Measurements from ENCODE around the gene THSD4.
"Not testable (repeated sequence)": the region's sequence is repeated elsewhere in the genome, so short reads cannot be mapped to it uniquely, and the experiment has no call there.

Gene THSD4

GRCh38 chr15:71261418-71261817 lies 146.1 kb downstream of the THSD4 start:
- no peak for DNase-seq (ENCODE audit: low read depth)

GRCh38 chr15:71261909-71262308 lies 146.6 kb downstream of the THSD4 start:
- no peak for DNase-seq (ENCODE audit: low read depth)

- DNase-seq (ENCODE audit: low read depth), result no peak
Observed at GRCh38 chr15:71262599-71262998, 147.3 kb downstream of the THSD4 start.

- DNase-seq (ENCODE audit: low read depth), result not testable (repeated sequence)
Observed at GRCh38 chr15:71265606-71266005, 150.3 kb downstream of the THSD4 start.

- DNase-seq (ENCODE audit: low read depth), result no peak
Observed at GRCh38 chr15:71271327-71271726, 156.1 kb downstream of the THSD4 start.

- DNase-seq (ENCODE audit: low read depth), result no peak
Observed at GRCh38 chr15:71272932-71273331, 157.7 kb downstream of the THSD4 start.

- no peak for DNase-seq (ENCODE audit: low read depth)
Observed at GRCh38 chr15:71273731-71274447, 158.6 kb downstream of the THSD4 start.

GRCh38 chr15:71274448-71274798 lies 159.2 kb downstream of the THSD4 start:
- no peak for DNase-seq (ENCODE audit: low read depth)

- no peak for DNase-seq (ENCODE audit: low read depth)
Observed at GRCh38 chr15:71275098-71275497, 159.8 kb downstream of the THSD4 start.

- no peak for DNase-seq (ENCODE audit: low read depth)
Observed at GRCh38 chr15:71275566-71276335, 160.5 kb downstream of the THSD4 start.

GRCh38 chr15:71276336-71276665 lies 161.0 kb downstream of the THSD4 start:
- no peak for DNase-seq (ENCODE audit: low read depth)

- no peak for DNase-seq (ENCODE audit: low read depth)
Observed at GRCh38 chr15:71278989-71279756, 163.9 kb downstream of the THSD4 start.

- no peak for DNase-seq (ENCODE audit: low read depth)
Observed at GRCh38 chr15:71279757-71280141, 164.5 kb downstream of the THSD4 start.

- DNase-seq (ENCODE audit: low read depth), result no peak
Observed at GRCh38 chr15:71280206-71280605, 164.9 kb downstream of the THSD4 start.

- DNase-seq (ENCODE audit: low read depth), result no peak
Observed at GRCh38 chr15:71281256-71281655, 166.0 kb downstream of the THSD4 start.

- no peak for DNase-seq (ENCODE audit: low read depth)
Observed at GRCh38 chr15:71282076-71282475, 166.8 kb downstream of the THSD4 start.

- no peak for DNase-seq (ENCODE audit: low read depth)
Observed at GRCh38 chr15:71288348-71288955, 173.2 kb downstream of the THSD4 start.

GRCh38 chr15:71290002-71290401 lies 174.7 kb downstream of the THSD4 start:
- no peak for DNase-seq (ENCODE audit: low read depth)

GRCh38 chr15:71290881-71291635 lies 175.8 kb downstream of the THSD4 start:
- DNase-seq (ENCODE audit: low read depth), result no peak

- DNase-seq (ENCODE audit: low read depth), result no peak
Observed at GRCh38 chr15:71291723-71292122, 176.5 kb downstream of the THSD4 start.

- DNase-seq (ENCODE audit: low read depth), result no peak
Observed at GRCh38 chr15:71293723-71294122, 178.5 kb downstream of the THSD4 start.
